GM12878 (cell line): ENCODE data around the gene C15orf62. TPM values are rescaled to one million over a fixed set of nuclear protein-coding genes. Genes with fewer than 3 reads are reported as not detected.

Source experiments
- ATAC-seq: fragments of 200-7000 bp; cut with Tn5 transposase; 3 replicates; pipeline ENCODE4 v1.9.1; 2020; ENCODE audit warnings: mild to moderate bottlenecking, moderate library complexity
- BruUV-seq: library from RNA; stranded (reverse); fragments of 400-500 nt; replicated peaks from 2 replicates; lab custom pipeline; 2021; lab: Mats Ljungman, UMichigan
- CTCF ChIA-PET: fragments of 300-600 bp; sonication (Branson Sonifier 250); formaldehyde crosslinking; extraction: SDS; loops from one replicate; lab custom pipeline; 2021; ENCODE audit warnings: inconsistent platforms; lab: Yijun Ruan, JAX
- POLR2A ChIA-PET: fragments of 350-600 bp; formaldehyde crosslinking; extraction: SDS; loops from one replicate; lab custom pipeline; 2021; ENCODE audit warnings: inconsistent platforms; lab: Charles Lee
- RAD21 ChIA-PET: fragments of 300-600 bp; sonication (Branson Sonifier 250); formaldehyde crosslinking; loops from one replicate; lab custom pipeline; 2023; ENCODE audit warnings: antibody characterized with exemption; ENCODE audit not compliant: unreplicated experiment; lab: Charles Lee
- SMC1A ChIA-PET: fragments of 300-600 bp; sonication (Branson Sonifier 250); formaldehyde crosslinking; loops from one replicate; lab custom pipeline; 2023; ENCODE audit not compliant: unreplicated experiment, uncharacterized antibody; lab: Charles Lee
- DNase-seq: peaks from one replicate; pipeline ENCODE4 v3.0.0-alpha.2; 2011; ENCODE audit warnings: low read depth, low spot score
- FAIRE-seq: peaks from 3 replicates; lab custom pipeline; 2011; peaks lifted over from hg19 to GRCh38; lab: Jason Lieb, UNC
- H2AFZ ChIP-seq: 2 replicates; pipeline ENCODE4 v1.6.0; 2011; ENCODE audit warnings: low read depth, low read length, control low read depth; ENCODE audit not compliant: control insufficient read depth
- H3K27ac ChIP-seq: 2 replicates; pipeline ENCODE4 v1.5.1; 2011; ENCODE audit warnings: control low read depth; ENCODE audit not compliant: control insufficient read depth, insufficient read depth
- H3K27me3 ChIP-seq, 2 experiments: replicated peaks in 1 of 2; 2 replicates each; pipeline versions ENCODE4 v1.6.0 to v1.6.1; 2011; ENCODE audit warnings: low read length in 1 of 2; ENCODE audit not compliant: control insufficient read depth in 2 of 2, insufficient read depth in 2 of 2
- H3K36me3 ChIP-seq, 2 experiments: 2 replicates each; pipeline ENCODE4 v1.5.1; 2011; ENCODE audit warnings: low read length in 1 of 2; ENCODE audit not compliant: control insufficient read depth in 2 of 2, insufficient read depth in 2 of 2
- H3K4me1 ChIP-seq: 2 replicates; pipeline ENCODE4 v1.6.1; 2011; ENCODE audit warnings: mild to moderate bottlenecking, low read length, moderate library complexity, mixed read lengths; ENCODE audit not compliant: control insufficient read depth, insufficient read depth
- H3K4me2 ChIP-seq: 2 replicates; pipeline ENCODE4 v1.6.0; 2011; ENCODE audit warnings: control low read depth; ENCODE audit not compliant: control insufficient read depth, insufficient read depth
- H3K4me3 ChIP-seq: fragments of 200-600 bp; sonication (generic); 2 replicates; pipeline ENCODE4 v1.5.1; 2016
- H3K79me2 ChIP-seq: 2 replicates; pipeline ENCODE4 v1.6.0; 2011; ENCODE audit warnings: low read length; ENCODE audit not compliant: control insufficient read depth, insufficient read depth
- H3K9ac ChIP-seq: 2 replicates; pipeline ENCODE4 v1.8.0; 2011; ENCODE audit warnings: low read length, control low read depth, mixed read lengths; ENCODE audit not compliant: control insufficient read depth, insufficient read depth
- H3K9me3 ChIP-seq: replicated peaks from 3 replicates; pipeline ENCODE4 v1.5.1; 2011; ENCODE audit warnings: mild to moderate bottlenecking, low read length; ENCODE audit not compliant: control insufficient read depth, insufficient read depth
- H4K20me1 ChIP-seq: 2 replicates; pipeline ENCODE4 v1.6.0; 2011; ENCODE audit not compliant: control insufficient read depth, insufficient read depth
- BRCA1 ChIP-seq: IDR thresholded peaks from 2 replicates; pipeline ENCODE4 v1.6.1; 2011; ENCODE audit warnings: low read depth, low read length, improper control_type of control experiment
- CBX3 ChIP-seq: fragments of 200-600 bp; sonication (generic); IDR thresholded peaks from 2 replicates; pipeline ENCODE4 v1.6.1; 2016; ENCODE audit warnings: low read depth, borderline replicate concordance
- CEBPB ChIP-seq, 2 experiments: fragments of 150-350 bp in 1 of 2; IDR thresholded peaks; 2 replicates each; pipeline ENCODE4 v1.6.1; 2012 to 2014; ENCODE audit warnings: low read depth in 2 of 2, low read length in 2 of 2, borderline replicate concordance in 1 of 2, inconsistent platforms in 1 of 2
- E2F4 ChIP-seq: IDR thresholded peaks from 2 replicates; pipeline ENCODE4 v1.6.1; 2012; ENCODE audit warnings: low read depth, low read length, improper control_type of control experiment
- HDAC2 ChIP-seq: fragments of 200-600 bp; sonication (generic); IDR thresholded peaks from 2 replicates; pipeline ENCODE4 v1.6.1; 2017
- IKZF1 ChIP-seq: fragments of 450-650 bp; conservative IDR thresholded peaks from 2 replicates; pipeline ENCODE4 v1.6.1; 2017; ENCODE audit warnings: antibody characterized with exemption, mild to moderate bottlenecking
- MYB ChIP-seq: fragments of 150-350 bp; IDR thresholded peaks from 2 replicates; pipeline ENCODE4 v1.6.1; 2014; ENCODE audit warnings: mild to moderate bottlenecking, low read depth, low read length, borderline replicate concordance
- POLR2A ChIP-seq: IDR thresholded peaks from 2 replicates; pipeline ENCODE4 v1.6.1; 2011; ENCODE audit warnings: low read depth, mild to moderate bottlenecking, low read length
- ZBTB4 ChIP-seq: fragments of 450-650 bp; formaldehyde crosslinking; IDR thresholded peaks from 2 replicates; pipeline ENCODE4 v1.4.0; 2022; ENCODE audit warnings: mild to moderate bottlenecking, moderate library complexity
- ZNF217 ChIP-seq: fragments of 450-650 bp; IDR thresholded peaks from 2 replicates; pipeline ENCODE4 v1.6.1; 2017; ENCODE audit warnings: antibody characterized with exemption, mild to moderate bottlenecking
- WGBS: methylation state at CpG from one replicate; pipeline ENCODE4 v1.1.6; 2016; ENCODE audit warnings: low lambda C conversion rate; ENCODE audit not compliant: insufficient replicate concordance, insufficient coverage; ENCODE audit errors: missing lambda C conversion rate; 5-methylcytosine and 5-hydroxymethylcytosine counted together
- in situ Hi-C: fragments of 300-500 bp; cut with MboI; formaldehyde crosslinking; loops from 9 replicates; pipeline ENCODE4 v1.14.3; 2018; ENCODE audit warnings: mixed read lengths
- intact Hi-C: fragments of 100-400 bp; cut with micrococcal nuclease; formaldehyde crosslinking; loops from one replicate; pipeline ENCODE4 v1.14.2; 2022; ENCODE audit not compliant: unreplicated experiment
- polyA plus RNA-seq, 11 experiments: library from polyadenylated mRNA; depleted of rRNA in 4 of 11; unstranded in 6 of 11; stranded (reverse) in 5 of 11; fragments of >200 nt; fragmentation: Nextera tagmentation in 4 of 11; fragmentation: Illumina TruSeq in 1 of 11; extraction: Ambion mirVana in 4 of 11; extraction: Trizol in 1 of 11; gene quantifications; 1 replicate in 1 of 11; 2 replicates in 10 of 11; pipeline versions ENCODE4 v1.2.1 to v1.2.3, GENCODE V29; 2011 to 2016; ENCODE audit warnings: inconsistent platforms in 2 of 11, missing spikeins in 2 of 11, low read depth in 1 of 11
- total RNA-seq, 4 experiments: library from RNA; depleted of rRNA in 3 of 4; stranded (reverse); fragments of >200 nt in 3 of 4; fragmentation: Illumina TruSeq in 1 of 4; extraction: Trizol in 1 of 4; gene quantifications; 2 replicates each; pipeline versions ENCODE4 v1.2.1 to v1.2.3, GENCODE V29; 2013 to 2021

The C15orf62 gene
- total and polyA plus RNA-seq, 10 of the 15 experiments (the other 5 are each of a cell fraction or from before 2014, with no cell fraction given), result 0.06 to 0.68 (median 0.40) TPM; not detected in 1

DNA sequence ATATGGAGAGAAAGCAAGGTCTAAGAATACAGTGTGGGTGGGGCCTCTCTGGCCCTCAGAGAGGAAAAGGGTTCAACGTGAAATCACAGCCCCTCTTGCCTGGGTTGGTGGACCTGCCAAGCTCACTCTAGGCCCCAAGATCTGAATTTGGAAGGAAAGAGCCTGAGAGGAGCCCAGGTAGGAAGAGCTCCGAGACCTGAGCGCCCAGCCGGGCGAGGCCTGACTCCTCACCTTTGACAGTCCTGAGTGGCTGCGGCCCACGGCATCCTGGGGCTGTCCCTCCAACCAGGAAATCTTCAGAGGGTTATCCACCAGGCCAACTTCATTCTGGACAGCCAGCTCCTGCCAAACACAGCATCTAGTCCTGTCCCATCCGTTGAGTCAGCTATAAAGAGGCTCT, 3.7 kb downstream of the C15orf62 start:
- H3K27me3 ChIP-seq, result no peaks in the 10 kb centered on the region
- H3K27ac ChIP-seq, result no peak overlapping the region
- no peak overlapping the region for H3K4me2 ChIP-seq
- H2AFZ ChIP-seq, result no peak overlapping the region
- in situ Hi-C loops, result no loop called here
- no peak for ATAC-seq
- SMC1A ChIA-PET, result interaction anchor here (1.1 kb wide), 1 partner anchor 9 kb away, joined by 3 read pairs; no protein-coding TSS in a partner anchor
- peaks cover 25% of the 10 kb centered on the region for H3K4me1 ChIP-seq
- RAD21 ChIA-PET, result interaction anchor here (1.2 kb wide), 1 partner anchor 84 kb away, joined by 5 read pairs; no protein-coding TSS in a partner anchor
- WGBS, result 87% methylated on average over 8 of the region's 8 CpGs
- no peaks in the 10 kb centered on the region for H3K9me3 ChIP-seq
- CTCF ChIA-PET, result interaction anchor here (2.4 kb wide), 1 partner anchor 9 kb away, joined by 12 read pairs; no protein-coding TSS in a partner anchor
- no peak overlapping the region for H3K4me3 ChIP-seq
- BruUV-seq, result no TSS peak
- H3K9ac ChIP-seq, result no peak overlapping the region
- no peaks in the 10 kb centered on the region for H4K20me1 ChIP-seq
- no peak for FAIRE-seq
- TF ChIP-seq POLR2A, result no peak
- TF ChIP-seq E2F4, result no peak
- no peak for TF ChIP-seq BRCA1
- no peak for TF ChIP-seq CEBPB (IDR thresholded peaks at IDR 0.05; ENCODE audit: borderline replicate concordance in 1 of 2, low read depth in 2 of 2, low read length in 2 of 2)
- TF ChIP-seq MYB, result no peak
- TF ChIP-seq IKZF1, result no peak
- no peak for TF ChIP-seq ZNF217
- no peak for TF ChIP-seq ZBTB4 (CRISPR knock-in tag)
- TF ChIP-seq CBX3, result no peak
- TF ChIP-seq HDAC2, result no peak
- TF ChIP-seq, all 136 proteins: peak for 0
- POLR2A ChIA-PET, result interaction anchor here (0.6 to 1.1 kb wide), 2 partner anchors 36 to 415 kb away, joined by 4 to 6 read pairs; no protein-coding TSS in a partner anchor
- Histone ChIP-seq H3K36me3 (peaks cover 0 to 21% of the 10 kb centered on the region in 2 experiments; a peak in 2 of 4 replicates), H3K79me2 (no peaks in the 10 kb centered on the region)
- no peak for DNase-seq
- intact Hi-C loops, result no loop called here
